DND-41 (cell line): ENCODE data around the gene RPA1.

ENCODE experiments used
- EZH2 ChIP-seq: IDR thresholded peaks from 3 replicates; pipeline ENCODE4 v1.6.1; 2012; ENCODE audit warnings: borderline replicate concordance, low read depth, mild to moderate bottlenecking, moderate library complexity, low read length, inconsistent platforms; ENCODE audit not compliant: severe bottlenecking
- TF ChIP-seq, protein P1 (sequence below): IDR thresholded peaks from 2 replicates; pipeline ENCODE4 v1.5.1; 2012; ENCODE audit warnings: borderline replicate concordance, low read length, moderate library complexity, mild to moderate bottlenecking; ENCODE audit not compliant: poor library complexity, severe bottlenecking; ENCODE audit errors: extremely low read depth

- TF ChIP-seq, protein P1, sequence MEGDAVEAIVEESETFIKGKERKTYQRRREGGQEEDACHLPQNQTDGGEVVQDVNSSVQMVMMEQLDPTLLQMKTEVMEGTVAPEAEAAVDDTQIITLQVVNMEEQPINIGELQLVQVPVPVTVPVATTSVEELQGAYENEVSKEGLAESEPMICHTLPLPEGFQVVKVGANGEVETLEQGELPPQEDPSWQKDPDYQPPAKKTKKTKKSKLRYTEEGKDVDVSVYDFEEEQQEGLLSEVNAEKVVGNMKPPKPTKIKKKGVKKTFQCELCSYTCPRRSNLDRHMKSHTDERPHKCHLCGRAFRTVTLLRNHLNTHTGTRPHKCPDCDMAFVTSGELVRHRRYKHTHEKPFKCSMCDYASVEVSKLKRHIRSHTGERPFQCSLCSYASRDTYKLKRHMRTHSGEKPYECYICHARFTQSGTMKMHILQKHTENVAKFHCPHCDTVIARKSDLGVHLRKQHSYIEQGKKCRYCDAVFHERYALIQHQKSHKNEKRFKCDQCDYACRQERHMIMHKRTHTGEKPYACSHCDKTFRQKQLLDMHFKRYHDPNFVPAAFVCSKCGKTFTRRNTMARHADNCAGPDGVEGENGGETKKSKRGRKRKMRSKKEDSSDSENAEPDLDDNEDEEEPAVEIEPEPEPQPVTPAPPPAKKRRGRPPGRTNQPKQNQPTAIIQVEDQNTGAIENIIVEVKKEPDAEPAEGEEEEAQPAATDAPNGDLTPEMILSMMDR: no peak
- TF ChIP-seq EZH2: no peak
Observed at GRCh38 chr17:1803280-1803679, 26.5 kb upstream of the RPA1 start.
